ENCODE results near the gene MTA3. TPM values are rescaled to one million over a fixed set of nuclear protein-coding genes. Genes with fewer than 3 reads are reported as not detected.

The MTA3 gene
- total and polyA plus RNA-seq, 9 of the 15 experiments (the other 6 are each of a cell fraction or from before 2014, with no cell fraction given) = 12.4 to 39.6 (median 23.5) TPM

DNA sequence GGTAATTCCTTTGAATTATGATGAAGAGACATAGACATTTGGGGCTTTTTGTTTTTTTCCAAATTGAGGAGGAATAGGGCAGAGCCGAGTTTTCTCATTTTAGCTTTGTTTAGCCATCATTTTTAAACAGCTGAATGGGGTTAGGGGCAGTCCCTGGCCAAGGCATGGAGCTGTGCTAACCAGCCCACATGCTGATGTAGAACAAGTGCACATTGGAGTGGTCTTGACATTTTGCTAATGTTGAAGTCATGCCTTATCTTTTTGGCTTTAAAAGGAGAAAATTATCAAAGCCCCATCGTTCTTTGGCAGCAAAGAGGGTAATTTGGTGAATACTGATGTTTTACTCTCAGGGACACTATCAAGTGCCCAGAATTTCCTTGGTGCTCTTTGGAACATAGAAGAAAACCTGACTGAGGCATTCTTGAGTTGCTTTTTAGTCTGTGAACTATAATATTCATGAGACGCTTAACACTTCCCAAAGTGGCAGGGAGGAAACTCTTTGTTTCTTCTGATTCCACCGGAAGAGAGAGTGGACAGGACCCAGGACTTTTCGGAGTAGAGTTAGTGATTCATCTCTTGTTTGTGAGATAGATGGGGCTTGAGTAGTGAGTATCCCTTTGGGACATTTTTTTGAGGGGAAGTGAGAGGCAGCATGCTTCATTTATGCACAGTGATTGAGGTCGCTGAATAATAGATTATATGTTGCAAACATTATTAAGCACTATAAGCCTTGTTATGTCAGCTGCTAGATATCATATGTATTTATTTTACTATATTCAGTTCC, 45.0 kb downstream of the MTA3 start:
- in situ Hi-C loops (cut with MboI) (no loop called here), intact Hi-C loops (cut with micrococcal nuclease) (no loop called here)
- Histone ChIP-seq H3K9ac (ENCODE audit: insufficient read depth in 1 of 2, low read depth in 2 of 2, low read length in 2 of 2) (no peak overlapping the region), H3K4me1 (replicated peaks in 1 of 2; ENCODE audit: control insufficient read depth in 2 of 2, insufficient read depth in 2 of 2, low read length in 2 of 2) (no peaks in the 10 kb centered on the region), H3K4me3 (no peak overlapping the region), H3K9me3 (replicated peaks; ENCODE audit: control insufficient read depth, insufficient read depth, low read depth, low read length) (no peaks in the 10 kb centered on the region), H3K79me2 (ENCODE audit: control insufficient read depth, insufficient read depth, low read length) (no peaks in the 10 kb centered on the region), H3K36me3 (ENCODE audit: control insufficient read depth, insufficient read depth, low read length) (peaks cover 10% of the 10 kb centered on the region; the same call in 1 of the 3 replicates), H3K4me2 (ENCODE audit: insufficient read depth, low read length) (no peak overlapping the region), H2AFZ (ENCODE audit: low read depth, low read length) (no peak overlapping the region), H3K9me1 (ENCODE audit: control insufficient read depth, insufficient read depth, low read length) (no peaks in the 10 kb centered on the region), H3K27ac (ENCODE audit: extremely low read depth, low read depth, low read length) (no peak overlapping the region), H4K20me1 (replicated peaks; ENCODE audit: control insufficient read depth, insufficient read depth, low read length) (no peaks in the 10 kb centered on the region), H3K27me3 (ENCODE audit: control insufficient read depth in 2 of 2, insufficient read depth in 2 of 2, low read length in 2 of 2) (no peaks in the 10 kb centered on the region)
- no TSS peak for BruUV-seq (replicated peaks)
- DNase-seq (ENCODE audit: extremely low read depth in 1 of 4, low spot score in 3 of 4) (no peak), FAIRE-seq (no peak), ATAC-seq (no peak)
- no peak for TF ChIP-seq SMAD3 (CRISPR knock-in tag; conservative IDR thresholded peaks at IDR 0.05)
- WGBS (ENCODE audit: insufficient coverage, low coverage, missing lambda C conversion rate) = 61% methylated on average over 6 of the region's 6 CpGs
- ChIA-PET POLR2A (interaction anchor here (0.6 to 1.5 kb wide), 3 partner anchors 32 to 50 kb away, joined by 3 read pairs; no protein-coding TSS in a partner anchor), CTCF (ENCODE audit: low intra/inter-chr PET ratio) (interaction anchor here (0.7 kb wide), 1 partner anchor 41 kb away, joined by 3 read pairs; no protein-coding TSS in a partner anchor)

DNA sequence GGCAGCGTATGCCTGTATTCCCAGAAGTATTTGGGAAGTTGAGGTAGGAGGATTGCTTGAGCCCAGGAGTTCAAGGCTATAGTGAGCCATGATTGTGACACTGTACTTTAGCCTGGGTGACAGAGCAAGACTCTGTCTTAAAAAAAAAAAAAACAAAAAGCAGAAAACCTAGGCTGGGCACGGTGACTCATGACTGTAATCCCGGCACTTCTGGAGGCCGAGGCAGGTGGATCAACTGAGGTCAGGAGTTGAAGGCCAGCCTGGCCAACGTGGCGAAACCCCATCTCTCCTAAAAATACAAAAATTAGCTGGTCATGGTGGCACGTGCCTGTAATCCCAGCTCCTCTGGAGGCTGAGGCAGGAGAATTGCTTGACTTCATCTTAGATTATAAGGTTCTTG, 46.4 kb downstream of the MTA3 start:
- no peaks in the 10 kb centered on the region for H3K9me1 ChIP-seq (ENCODE audit: control insufficient read depth, insufficient read depth, low read length)
- ChIA-PET POLR2A (interaction anchor here (1.1 kb wide), 1 partner anchor 16 kb away, joined by 3 read pairs; no protein-coding TSS in a partner anchor), CTCF (ENCODE audit: low intra/inter-chr PET ratio) (no interaction called here)
- H3K79me2 ChIP-seq (ENCODE audit: control insufficient read depth, insufficient read depth, low read length) = no peaks in the 10 kb centered on the region
- DNase-seq (ENCODE audit: extremely low read depth in 1 of 4, low spot score in 3 of 4) (no peak), ATAC-seq (no peak), FAIRE-seq (no peak)
- no peak overlapping the region for H3K4me3 ChIP-seq
- H3K4me2 ChIP-seq (ENCODE audit: insufficient read depth, low read length) = no peak overlapping the region
- no TSS peak for BruUV-seq (replicated peaks)
- H3K9ac ChIP-seq (ENCODE audit: insufficient read depth in 1 of 2, low read depth in 2 of 2, low read length in 2 of 2) = no peak overlapping the region
- no peak overlapping the region for H2AFZ ChIP-seq (ENCODE audit: low read depth, low read length)
- no peaks in the 10 kb centered on the region for H3K9me3 ChIP-seq (replicated peaks; ENCODE audit: control insufficient read depth, insufficient read depth, low read depth, low read length)
- peaks cover 10% of the 10 kb centered on the region; the same call in 1 of the 3 replicates for H3K36me3 ChIP-seq (ENCODE audit: control insufficient read depth, insufficient read depth, low read length)
- no peaks in the 10 kb centered on the region for H3K27me3 ChIP-seq (ENCODE audit: control insufficient read depth in 2 of 2, insufficient read depth in 2 of 2, low read length in 2 of 2)
- 79% methylated on average over 5 of the region's 7 CpGs for WGBS (ENCODE audit: insufficient coverage, low coverage, missing lambda C conversion rate)
- in situ Hi-C loops (cut with MboI) = no loop called here
- intact Hi-C loops (cut with micrococcal nuclease) = no loop called here
- no peaks in the 10 kb centered on the region for H3K4me1 ChIP-seq (replicated peaks in 1 of 2; ENCODE audit: control insufficient read depth in 2 of 2, insufficient read depth in 2 of 2, low read length in 2 of 2)
- no peaks in the 10 kb centered on the region for H4K20me1 ChIP-seq (replicated peaks; ENCODE audit: control insufficient read depth, insufficient read depth, low read length)
- H3K27ac ChIP-seq (ENCODE audit: extremely low read depth, low read depth, low read length) = no peak overlapping the region
- TF ChIP-seq ESRRA (IDR thresholded peaks at IDR 0.05; ENCODE audit: borderline replicate concordance, low read depth) = no peak
- TF ChIP-seq KAT2B (IDR thresholded peaks at IDR 0.05; ENCODE audit: low read depth, low read length) = no peak
- no peak for TF ChIP-seq SUPT5H (IDR thresholded peaks at IDR 0.05)
- TF ChIP-seq ZFP1 (CRISPR knock-in tag; IDR thresholded peaks at IDR 0.05) = no peak
- TF ChIP-seq, protein P1, sequence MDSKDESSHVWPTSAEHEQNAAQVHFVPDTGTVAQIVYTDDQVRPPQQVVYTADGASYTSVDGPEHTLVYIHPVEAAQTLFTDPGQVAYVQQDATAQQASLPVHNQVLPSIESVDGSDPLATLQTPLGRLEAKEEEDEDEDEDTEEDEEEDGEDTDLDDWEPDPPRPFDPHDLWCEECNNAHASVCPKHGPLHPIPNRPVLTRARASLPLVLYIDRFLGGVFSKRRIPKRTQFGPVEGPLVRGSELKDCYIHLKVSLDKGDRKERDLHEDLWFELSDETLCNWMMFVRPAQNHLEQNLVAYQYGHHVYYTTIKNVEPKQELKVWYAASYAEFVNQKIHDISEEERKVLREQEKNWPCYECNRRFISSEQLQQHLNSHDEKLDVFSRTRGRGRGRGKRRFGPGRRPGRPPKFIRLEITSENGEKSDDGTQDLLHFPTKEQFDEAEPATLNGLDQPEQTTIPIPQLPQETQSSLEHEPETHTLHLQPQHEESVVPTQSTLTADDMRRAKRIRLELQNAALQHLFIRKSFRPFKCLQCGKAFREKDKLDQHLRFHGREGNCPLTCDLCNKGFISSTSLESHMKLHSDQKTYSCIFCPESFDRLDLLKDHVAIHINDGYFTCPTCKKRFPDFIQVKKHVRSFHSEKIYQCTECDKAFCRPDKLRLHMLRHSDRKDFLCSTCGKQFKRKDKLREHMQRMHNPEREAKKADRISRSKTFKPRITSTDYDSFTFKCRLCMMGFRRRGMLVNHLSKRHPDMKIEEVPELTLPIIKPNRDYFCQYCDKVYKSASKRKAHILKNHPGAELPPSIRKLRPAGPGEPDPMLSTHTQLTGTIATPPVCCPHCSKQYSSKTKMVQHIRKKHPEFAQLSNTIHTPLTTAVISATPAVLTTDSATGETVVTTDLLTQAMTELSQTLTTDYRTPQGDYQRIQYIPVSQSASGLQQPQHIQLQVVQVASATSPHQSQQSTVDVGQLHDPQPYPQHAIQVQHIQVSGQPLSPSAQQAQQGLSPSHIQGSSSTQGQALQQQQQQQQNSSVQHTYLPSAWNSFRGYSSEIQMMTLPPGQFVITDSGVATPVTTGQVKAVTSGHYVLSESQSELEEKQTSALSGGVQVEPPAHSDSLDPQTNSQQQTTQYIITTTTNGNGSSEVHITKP (IDR thresholded peaks at IDR 0.05; ENCODE audit: partially characterized antibody) = no peak
- TF ChIP-seq SREBF2 (CRISPR knock-in tag; IDR thresholded peaks at IDR 0.05) = no peak
- no peak for TF ChIP-seq SNRNP70 (optimal IDR thresholded peaks at IDR 0.05; ENCODE audit: low read depth, low read length)
- TF ChIP-seq, protein P2, sequence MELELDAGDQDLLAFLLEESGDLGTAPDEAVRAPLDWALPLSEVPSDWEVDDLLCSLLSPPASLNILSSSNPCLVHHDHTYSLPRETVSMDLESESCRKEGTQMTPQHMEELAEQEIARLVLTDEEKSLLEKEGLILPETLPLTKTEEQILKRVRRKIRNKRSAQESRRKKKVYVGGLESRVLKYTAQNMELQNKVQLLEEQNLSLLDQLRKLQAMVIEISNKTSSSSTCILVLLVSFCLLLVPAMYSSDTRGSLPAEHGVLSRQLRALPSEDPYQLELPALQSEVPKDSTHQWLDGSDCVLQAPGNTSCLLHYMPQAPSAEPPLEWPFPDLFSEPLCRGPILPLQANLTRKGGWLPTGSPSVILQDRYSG (tag; conservative IDR thresholded peaks at IDR 0.05; ENCODE audit: low read depth) = no peak
- TF ChIP-seq ZSCAN32 (CRISPR knock-in tag; IDR thresholded peaks at IDR 0.05) = no peak
- no peak for TF ChIP-seq ZNF197 (CRISPR knock-in tag; IDR thresholded peaks at IDR 0.05; ENCODE audit: low read depth)

All from K562 (cell line).